Body of pancreas (tissue), 4 donors: Measurements from ENCODE around the gene CBFA2T3.
"Not testable (repeated sequence)": the region's sequence is repeated elsewhere in the genome, so short reads cannot be mapped to it uniquely, and the experiment has no call there.

Experiments
- POLR2A ChIP-seq, 3 donors: fragments of 450-650 bp; IDR thresholded peaks; one replicate each; pipeline ENCODE4 v1.6.1; 2016; ENCODE audit warnings: antibody characterized with exemption in 3 of 3, mild to moderate bottlenecking in 2 of 3
- TF ChIP-seq, protein P1 (sequence below), 7 experiments: fragments of 450-650 bp in 4 of 7; fragments of 200-600 bp in 3 of 7; sonication (generic) in 3 of 7; IDR thresholded peaks; one replicate each; pipeline ENCODE4 v1.5.1; 2016 to 2019; ENCODE audit warnings: antibody characterized with exemption in 7 of 7

DNA sequence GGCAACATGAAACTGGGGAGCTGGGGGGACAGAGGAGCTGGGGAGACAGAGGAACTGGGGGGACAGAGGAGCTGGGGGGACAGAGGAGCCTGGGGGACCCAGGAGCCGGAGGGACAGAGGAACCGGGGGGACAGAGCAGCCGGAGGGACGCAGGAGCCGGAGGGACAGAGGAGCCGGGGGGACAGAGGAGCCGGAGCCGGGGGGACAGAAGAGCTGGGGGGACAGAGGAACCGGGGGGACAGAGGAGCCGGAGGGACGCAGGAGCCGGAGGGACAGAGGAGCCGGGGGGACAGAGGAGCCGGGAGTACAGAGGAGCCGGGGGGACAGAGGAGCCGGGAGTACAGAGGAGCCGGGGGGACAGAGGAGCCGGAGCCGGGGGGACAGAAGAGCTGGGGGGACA is 25.1 kb upstream of the CBFA2T3 start:
- TF ChIP-seq, protein P1, sequence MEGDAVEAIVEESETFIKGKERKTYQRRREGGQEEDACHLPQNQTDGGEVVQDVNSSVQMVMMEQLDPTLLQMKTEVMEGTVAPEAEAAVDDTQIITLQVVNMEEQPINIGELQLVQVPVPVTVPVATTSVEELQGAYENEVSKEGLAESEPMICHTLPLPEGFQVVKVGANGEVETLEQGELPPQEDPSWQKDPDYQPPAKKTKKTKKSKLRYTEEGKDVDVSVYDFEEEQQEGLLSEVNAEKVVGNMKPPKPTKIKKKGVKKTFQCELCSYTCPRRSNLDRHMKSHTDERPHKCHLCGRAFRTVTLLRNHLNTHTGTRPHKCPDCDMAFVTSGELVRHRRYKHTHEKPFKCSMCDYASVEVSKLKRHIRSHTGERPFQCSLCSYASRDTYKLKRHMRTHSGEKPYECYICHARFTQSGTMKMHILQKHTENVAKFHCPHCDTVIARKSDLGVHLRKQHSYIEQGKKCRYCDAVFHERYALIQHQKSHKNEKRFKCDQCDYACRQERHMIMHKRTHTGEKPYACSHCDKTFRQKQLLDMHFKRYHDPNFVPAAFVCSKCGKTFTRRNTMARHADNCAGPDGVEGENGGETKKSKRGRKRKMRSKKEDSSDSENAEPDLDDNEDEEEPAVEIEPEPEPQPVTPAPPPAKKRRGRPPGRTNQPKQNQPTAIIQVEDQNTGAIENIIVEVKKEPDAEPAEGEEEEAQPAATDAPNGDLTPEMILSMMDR (IDR thresholded peaks at IDR 0.05) = not testable (repeated sequence)
- not testable (repeated sequence) for TF ChIP-seq POLR2A (IDR thresholded peaks at IDR 0.05)
